Activated CD8-positive, alpha-beta memory T cell treated with anti-CD3 and anti-CD28 coated beads, Interleukin-2, amount 50 U/mL, for 24 hours (primary cell): ENCODE measurements around the gene SNX13.

Experiments used
- DNase-seq: peaks from one replicate; pipeline ENCODE4 v3.0.0-alpha.2; 2020; ENCODE audit errors: extremely low read depth

Gene SNX13

GRCh38 chr7:17944720-17945119 lies 4.4 kb upstream of the SNX13 start:
- DNase-seq, result no peak

DNA sequence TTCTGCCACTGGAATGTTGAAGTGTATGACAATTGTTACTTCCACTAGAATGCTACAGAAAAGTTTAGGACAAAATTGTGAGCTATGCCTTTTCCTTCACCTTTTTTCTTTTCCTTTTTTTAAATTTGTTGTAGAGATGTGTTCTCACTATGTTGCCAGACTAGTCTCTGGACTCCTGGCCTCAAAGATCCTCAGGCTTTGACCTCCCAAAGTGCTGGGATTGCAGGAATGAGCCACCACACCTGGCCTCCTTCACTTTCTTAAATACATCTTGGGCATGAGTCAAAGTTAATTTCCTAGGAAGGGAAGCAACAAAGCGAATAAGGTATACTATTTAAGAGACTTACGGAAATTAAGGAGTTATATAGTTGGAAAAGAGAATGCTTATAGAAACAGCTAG lies 2.7 kb upstream of the SNX13 start:
- no peak for DNase-seq

DNA sequence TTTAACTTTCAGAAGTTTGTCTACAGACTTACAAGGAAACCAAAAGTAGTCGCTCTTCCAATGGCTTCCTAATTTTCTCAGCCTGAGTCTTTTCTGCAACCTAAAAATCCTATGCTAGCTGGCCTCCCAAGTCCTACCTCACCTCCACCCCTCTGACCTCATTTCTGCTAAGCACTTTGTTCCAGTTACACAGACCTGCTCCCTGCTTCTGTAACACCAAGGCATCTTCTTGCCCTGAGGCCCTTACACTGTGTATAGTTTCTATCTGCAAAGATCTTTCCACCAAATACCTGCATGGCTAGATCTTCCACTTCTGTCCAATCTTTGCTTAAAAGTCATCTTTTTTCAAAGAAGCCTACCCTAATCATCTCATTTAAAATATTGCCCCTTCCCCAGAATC lies 1.9 kb upstream of the SNX13 start:
- DNase-seq, result no peak

GRCh38 chr7:17940951-17941431 lies 697 bp upstream of the SNX13 start:
- no peak for DNase-seq

DNA sequence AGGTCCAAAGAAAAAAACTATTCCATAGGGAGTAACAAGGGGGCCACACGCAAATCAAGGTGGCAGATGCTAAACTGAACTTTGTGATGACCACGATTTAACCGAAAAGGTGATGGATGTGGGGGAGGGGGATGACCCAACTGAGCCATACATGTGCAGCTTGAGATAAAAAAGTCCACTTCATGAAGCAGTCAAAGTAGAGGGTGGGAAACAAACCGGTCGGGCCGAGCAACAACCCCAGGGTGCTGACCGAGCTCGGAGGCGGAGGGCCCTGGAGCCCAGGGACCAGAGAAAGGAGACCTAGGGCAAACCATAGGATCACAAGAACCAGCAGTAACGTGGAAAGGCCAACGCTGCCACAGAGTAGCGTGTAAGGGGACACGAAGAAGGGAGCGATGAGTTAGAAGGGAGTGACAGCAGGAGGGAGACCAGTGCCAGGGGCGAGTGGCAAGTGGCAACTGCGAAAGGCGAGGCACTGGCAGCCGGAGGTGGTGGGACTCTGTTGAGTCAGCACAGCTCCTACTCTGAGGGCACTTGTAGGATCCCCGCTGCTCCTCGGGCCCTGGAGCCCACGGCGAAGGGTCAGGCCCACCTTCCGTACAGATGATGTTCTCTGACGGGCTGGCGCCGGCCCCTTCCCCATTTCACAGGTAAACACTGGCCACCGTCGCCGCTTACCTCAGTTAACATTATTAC lies 540 bp downstream of the SNX13 start:
- DNase-seq, result no peak

GRCh38 chr7:17939211-17939605 lies 1.1 kb downstream of the SNX13 start:
- no peak for DNase-seq

GRCh38 chr7:17937506-17938120 lies 2.7 kb downstream of the SNX13 start:
- DNase-seq, result no peak

GRCh38 chr7:17936321-17936720 lies 4.0 kb downstream of the SNX13 start:
- DNase-seq, result no peak

- DNase-seq, result no peak
Measured at GRCh38 chr7:17934612-17935240, 5.6 kb downstream of the SNX13 start.

DNA sequence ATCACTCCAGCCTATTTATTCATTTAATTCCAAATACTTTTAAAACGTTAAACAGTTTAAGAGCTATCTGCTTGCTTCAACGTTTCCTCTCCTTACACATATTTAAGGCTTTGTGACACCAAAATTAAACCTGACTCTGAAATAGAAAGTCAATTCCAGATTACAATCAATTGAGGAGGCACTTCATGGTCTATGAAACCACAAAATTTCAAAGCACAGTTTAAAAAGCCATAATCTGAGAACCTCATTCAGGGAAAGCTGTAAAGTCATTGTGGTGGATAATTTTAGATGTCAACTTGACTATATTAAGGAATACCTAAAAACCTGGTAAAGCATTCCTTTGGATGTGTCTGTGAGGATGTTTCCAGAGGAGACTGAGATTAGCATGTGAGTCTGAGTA lies 6.2 kb downstream of the SNX13 start:
- DNase-seq, result no peak

DNA sequence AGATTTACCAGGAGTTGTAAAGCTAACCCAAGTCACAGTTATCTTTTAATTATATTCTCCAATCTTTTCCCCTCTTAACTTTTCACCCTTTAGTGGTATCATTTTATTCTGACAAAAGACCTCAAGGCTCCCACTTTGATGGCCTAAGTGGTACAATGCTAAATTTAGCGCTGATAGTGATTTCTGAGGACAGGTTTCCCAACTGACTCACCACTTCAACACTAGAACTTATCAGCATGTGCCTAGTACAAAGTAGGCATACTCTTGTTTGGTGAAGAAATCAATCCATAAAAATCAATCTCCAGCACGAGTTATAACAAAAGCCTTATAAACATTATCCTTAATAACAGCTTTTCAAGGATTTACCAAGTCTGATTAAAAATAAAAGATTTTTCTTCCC lies 7.5 kb downstream of the SNX13 start:
- DNase-seq, result no peak

- no peak for DNase-seq
Measured at GRCh38 chr7:17931069-17931468, 9.2 kb downstream of the SNX13 start.

- DNase-seq, result no peak
Measured at GRCh38 chr7:17930546-17930945, 9.7 kb downstream of the SNX13 start.

- DNase-seq, result no peak
Measured at GRCh38 chr7:17929647-17930395, 10.5 kb downstream of the SNX13 start.

DNA sequence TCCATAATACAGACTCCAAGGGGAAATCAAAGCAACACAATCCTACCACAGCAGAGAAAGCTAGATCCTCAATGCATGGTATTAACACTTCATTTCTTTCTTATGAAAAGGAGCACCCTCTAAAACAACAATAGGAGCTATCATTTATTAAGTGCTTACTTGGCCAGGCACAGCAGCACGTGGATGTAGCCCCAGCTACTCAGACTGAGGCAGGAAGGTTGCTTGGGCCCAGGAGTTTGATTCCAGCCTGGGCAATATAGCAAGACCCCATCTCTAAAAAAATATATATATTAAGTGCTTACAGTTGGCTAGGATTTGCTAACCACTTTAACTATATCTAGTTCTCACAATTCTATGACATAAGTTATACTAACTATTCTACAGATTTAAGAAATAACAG lies 12.2 kb downstream of the SNX13 start:
- no peak for DNase-seq

- DNase-seq, result no peak
Measured at GRCh38 chr7:17921857-17922416, 18.4 kb downstream of the SNX13 start.

GRCh38 chr7:17917842-17918241 lies 22.5 kb downstream of the SNX13 start:
- no peak for DNase-seq

DNA sequence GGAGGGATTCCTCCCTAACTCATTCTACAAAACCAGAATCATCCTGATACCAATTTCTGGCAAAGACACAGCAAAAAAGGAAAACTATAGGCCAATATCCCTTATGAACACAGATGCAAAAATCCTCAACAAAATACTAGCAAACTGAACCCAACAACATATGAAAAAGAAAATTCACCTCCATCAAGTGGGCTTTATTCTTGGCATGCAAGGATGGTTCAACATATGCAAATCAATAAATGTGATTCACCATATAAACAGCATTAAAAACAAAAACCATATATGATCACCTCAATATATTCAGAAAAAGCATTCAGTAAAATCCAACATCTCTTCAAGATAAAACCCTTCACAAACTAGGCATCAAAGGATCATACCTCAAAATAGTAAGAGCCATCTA lies 23.5 kb downstream of the SNX13 start:
- no peak for DNase-seq

GRCh38 chr7:17915796-17916195 lies 24.5 kb downstream of the SNX13 start:
- DNase-seq, result no peak

DNA sequence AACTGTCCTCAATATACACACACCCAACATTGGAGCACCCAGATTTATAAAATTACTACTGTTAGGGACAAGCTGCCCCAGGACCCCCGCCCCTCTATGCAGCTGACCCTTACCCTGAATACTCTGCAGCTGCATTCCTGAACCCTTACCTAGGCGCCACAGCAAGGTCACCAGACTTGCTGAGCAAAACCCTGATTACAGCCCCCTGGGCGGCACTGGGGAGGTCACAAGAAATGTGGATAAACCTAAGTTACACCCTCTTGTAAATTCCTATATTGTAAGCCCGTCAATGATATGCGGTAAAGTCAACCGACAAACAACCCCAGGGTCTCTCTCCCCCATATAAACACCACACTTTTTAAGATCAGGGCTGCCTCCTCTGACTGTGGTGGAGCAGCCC lies 25.1 kb downstream of the SNX13 start:
- no peak for DNase-seq

GRCh38 chr7:17913250-17913649 lies 27.0 kb downstream of the SNX13 start:
- DNase-seq, result no peak

GRCh38 chr7:17912536-17913235 lies 27.6 kb downstream of the SNX13 start:
- DNase-seq, result no peak
